ENCODE data around the gene ZNF512B.
A peak's percentile ranks its signal among the peaks of the same experiment; 100 is the strongest.

The ZNF512B gene

DNA sequence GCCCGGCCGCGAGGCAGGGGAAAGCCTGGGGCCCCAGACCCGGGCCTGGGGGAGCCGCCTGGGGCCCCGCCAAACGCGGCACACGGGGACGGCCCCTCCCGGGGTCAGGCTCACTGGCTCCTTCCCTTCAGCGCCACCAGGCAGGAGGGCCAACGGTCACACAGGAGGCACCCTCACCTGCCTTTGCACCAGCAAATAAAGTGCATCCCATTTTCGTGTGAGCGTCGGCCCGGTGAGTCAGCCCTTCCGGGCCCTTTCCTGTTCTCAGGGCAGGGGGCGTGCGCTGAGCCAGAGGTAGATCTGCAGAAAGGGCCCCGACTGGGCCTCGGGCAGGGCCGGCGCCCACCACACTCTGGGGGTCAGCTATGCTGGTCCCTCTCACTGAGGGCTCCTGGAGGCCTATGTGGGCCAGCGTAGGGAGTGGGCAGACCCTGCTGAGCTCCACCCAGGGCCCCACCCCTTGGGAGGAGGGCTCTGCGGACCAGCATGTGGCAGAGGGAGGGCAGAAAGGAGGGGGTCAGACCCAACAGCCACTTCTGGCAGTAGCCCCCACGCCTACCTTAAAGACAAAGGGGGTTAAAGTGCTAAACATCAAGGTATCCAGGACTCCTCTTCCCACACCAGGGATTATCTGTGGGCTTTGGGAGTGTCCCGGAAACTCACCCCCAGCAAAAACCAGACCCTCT is 12.6 kb downstream of the ZNF512B start:
- peaks cover 30% of the 10 kb centered on the region for H4K20me1 ChIP-seq (ENCODE audit: insufficient read depth, low read length, poor library complexity, severe bottlenecking)
- H3K9me2 ChIP-seq (replicated peaks; ENCODE audit: low read depth, low read length): no peaks in the 10 kb centered on the region
- H3K4me1 ChIP-seq (ENCODE audit: insufficient read depth, low read length, poor library complexity, severe bottlenecking): peaks cover 32% of the 10 kb centered on the region
- H3K9me3 ChIP-seq (ENCODE audit: insufficient read depth, low read depth, low read length): no peaks in the 10 kb centered on the region
- peak overlapping the region; percentile 6 for H2AFZ ChIP-seq (ENCODE audit: low read length)
- H3K27me3 ChIP-seq (ENCODE audit: insufficient read depth, low read length, poor library complexity, severe bottlenecking): no peaks in the 10 kb centered on the region
- H3K36me3 ChIP-seq (ENCODE audit: insufficient read depth, low read length): no peaks in the 10 kb centered on the region
- H3K4me2 ChIP-seq (ENCODE audit: low read depth, low read length, poor library complexity, severe bottlenecking): peak overlapping the region; percentile 82
- peak overlapping the region; percentile 75 for H3K4me3 ChIP-seq (ENCODE audit: low read length, poor library complexity, severe bottlenecking)
- H3K9ac ChIP-seq (ENCODE audit: low read depth, low read length, poor library complexity, severe bottlenecking): peak overlapping the region; percentile 70
- TF ChIP-seq, protein P1, sequence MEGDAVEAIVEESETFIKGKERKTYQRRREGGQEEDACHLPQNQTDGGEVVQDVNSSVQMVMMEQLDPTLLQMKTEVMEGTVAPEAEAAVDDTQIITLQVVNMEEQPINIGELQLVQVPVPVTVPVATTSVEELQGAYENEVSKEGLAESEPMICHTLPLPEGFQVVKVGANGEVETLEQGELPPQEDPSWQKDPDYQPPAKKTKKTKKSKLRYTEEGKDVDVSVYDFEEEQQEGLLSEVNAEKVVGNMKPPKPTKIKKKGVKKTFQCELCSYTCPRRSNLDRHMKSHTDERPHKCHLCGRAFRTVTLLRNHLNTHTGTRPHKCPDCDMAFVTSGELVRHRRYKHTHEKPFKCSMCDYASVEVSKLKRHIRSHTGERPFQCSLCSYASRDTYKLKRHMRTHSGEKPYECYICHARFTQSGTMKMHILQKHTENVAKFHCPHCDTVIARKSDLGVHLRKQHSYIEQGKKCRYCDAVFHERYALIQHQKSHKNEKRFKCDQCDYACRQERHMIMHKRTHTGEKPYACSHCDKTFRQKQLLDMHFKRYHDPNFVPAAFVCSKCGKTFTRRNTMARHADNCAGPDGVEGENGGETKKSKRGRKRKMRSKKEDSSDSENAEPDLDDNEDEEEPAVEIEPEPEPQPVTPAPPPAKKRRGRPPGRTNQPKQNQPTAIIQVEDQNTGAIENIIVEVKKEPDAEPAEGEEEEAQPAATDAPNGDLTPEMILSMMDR (conservative IDR thresholded peaks at IDR 0.05; ENCODE audit: low read length): peak; percentile 18; the same call in 1 of the 2 replicates
- TF ChIP-seq EZH2phosphoT487 (IDR thresholded peaks at IDR 0.05; ENCODE audit: borderline replicate concordance): no peak
- H3F3A ChIP-seq (ENCODE audit: low read depth): no peaks in the 10 kb centered on the region
- H3K79me2 ChIP-seq (ENCODE audit: insufficient read depth, low read length): peaks cover 40% of the 10 kb centered on the region

DNA sequence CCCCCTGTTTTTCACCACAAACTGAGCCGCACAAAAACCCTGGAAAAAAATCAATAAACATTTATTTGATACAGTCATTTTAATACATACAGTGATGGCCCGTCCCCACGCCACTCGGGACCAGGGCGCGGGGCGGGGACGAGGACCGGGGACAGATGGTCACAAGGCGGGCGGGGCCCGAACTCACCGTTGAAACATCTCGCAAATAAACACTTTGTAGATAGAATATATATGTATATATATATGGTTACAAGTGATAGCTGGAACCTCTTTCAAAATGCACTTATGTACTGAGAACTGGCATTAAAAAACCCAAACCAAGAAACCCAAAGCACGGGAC is 13.1 kb downstream of the ZNF512B start:
- Histone ChIP-seq H3K27me3 (ENCODE audit: insufficient read depth, low read length, poor library complexity, severe bottlenecking) (no peaks in the 10 kb centered on the region), H4K20me1 (ENCODE audit: insufficient read depth, low read length, poor library complexity, severe bottlenecking) (peaks cover 35% of the 10 kb centered on the region), H2AFZ (ENCODE audit: low read length) (peak overlapping the region; percentile 6; the same call in 1 of the 2 replicates), H3K36me3 (ENCODE audit: insufficient read depth, low read length) (no peaks in the 10 kb centered on the region), H3K4me3 (ENCODE audit: low read length, poor library complexity, severe bottlenecking) (peak overlapping the region; percentile 75), H3K4me2 (ENCODE audit: low read depth, low read length, poor library complexity, severe bottlenecking) (peak overlapping the region; percentile 82), H3K79me2 (ENCODE audit: insufficient read depth, low read length) (peaks cover 45% of the 10 kb centered on the region), H3K9ac (ENCODE audit: low read depth, low read length, poor library complexity, severe bottlenecking) (peak overlapping the region; percentile 70), H3K4me1 (ENCODE audit: insufficient read depth, low read length, poor library complexity, severe bottlenecking) (peaks cover 38% of the 10 kb centered on the region), H3F3A (ENCODE audit: low read depth) (no peaks in the 10 kb centered on the region), H3K9me3 (ENCODE audit: insufficient read depth, low read depth, low read length) (no peaks in the 10 kb centered on the region), H3K9me2 (replicated peaks; ENCODE audit: low read depth, low read length) (no peaks in the 10 kb centered on the region)
- TF ChIP-seq EZH2phosphoT487 (IDR thresholded peaks at IDR 0.05; ENCODE audit: borderline replicate concordance): no peak
- TF ChIP-seq, protein P1 (conservative IDR thresholded peaks at IDR 0.05; ENCODE audit: low read length): no peak

DNA sequence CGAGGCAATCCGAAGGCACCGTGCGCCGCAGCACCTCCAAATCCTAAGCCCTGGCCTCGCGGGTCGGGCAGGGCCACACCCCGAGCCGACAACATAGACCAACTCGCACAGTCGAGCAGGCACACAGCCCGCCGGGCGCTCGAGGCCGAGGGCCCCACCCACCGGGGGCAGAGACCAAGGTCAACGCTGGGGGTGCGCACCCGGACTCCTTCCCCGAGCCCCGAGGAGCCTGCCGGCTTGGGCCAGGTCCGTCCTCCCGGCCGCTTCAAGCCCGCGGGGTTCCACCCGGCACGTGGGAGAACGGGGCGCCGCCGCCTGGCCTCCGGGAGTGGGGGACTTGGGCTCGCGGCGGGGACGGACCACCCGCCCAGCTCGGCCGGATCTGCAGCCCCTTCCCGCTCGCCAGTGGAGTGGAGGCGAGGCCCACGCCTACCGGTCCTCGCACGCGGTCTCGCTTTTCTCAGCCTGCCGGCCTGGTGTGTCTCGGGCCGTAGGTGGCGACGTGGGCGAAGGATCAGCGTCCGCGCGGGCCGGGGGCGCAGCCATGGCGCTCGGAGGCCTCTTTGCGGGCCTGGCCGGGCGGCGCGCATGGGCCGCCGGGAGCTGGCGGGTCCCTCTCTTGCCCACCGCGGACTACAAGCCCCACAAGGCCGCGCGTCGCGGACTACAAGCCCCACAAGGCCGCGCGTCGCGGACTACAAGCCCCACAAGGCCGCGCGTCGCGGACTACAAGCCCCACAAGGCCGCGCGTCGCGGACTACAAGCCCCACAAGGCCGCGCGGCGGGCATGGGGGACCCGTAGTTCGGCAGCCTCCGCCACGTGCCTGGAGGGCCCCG is 13.7 kb downstream of the ZNF512B start, which contains the start of gene UCKL1:
Gene UCKL1, minus strand, starts transcription at position 590 of the 837 bp plus-strand sequence. Its CDS starts 44 bp downstream, at position 546.
- Histone ChIP-seq H3K4me3 (ENCODE audit: low read length, poor library complexity, severe bottlenecking) (peak within 1 kb of the TSS; percentile 100), H3K9me3 (ENCODE audit: insufficient read depth, low read depth, low read length) (no peaks in the 10 kb centered on the region), H3K27me3 (ENCODE audit: insufficient read depth, low read length, poor library complexity, severe bottlenecking) (no peaks in the 10 kb centered on the region), H3K4me1 (ENCODE audit: insufficient read depth, low read length, poor library complexity, severe bottlenecking) (peaks cover 43% of the 10 kb centered on the region), H3K36me3 (ENCODE audit: insufficient read depth, low read length) (no peaks in the 10 kb centered on the region), H3K9me2 (replicated peaks; ENCODE audit: low read depth, low read length) (no peaks in the 10 kb centered on the region), H4K20me1 (ENCODE audit: insufficient read depth, low read length, poor library complexity, severe bottlenecking) (peaks cover 39% of the 10 kb centered on the region), H3K4me2 (ENCODE audit: low read depth, low read length, poor library complexity, severe bottlenecking) (peak within 1 kb of the TSS; percentile 90), H3K79me2 (ENCODE audit: insufficient read depth, low read length) (peaks cover 51% of the 10 kb centered on the region), H2AFZ (ENCODE audit: low read length) (peak within 1 kb of the TSS; percentile 99), H3F3A (ENCODE audit: low read depth) (no peaks in the 10 kb centered on the region), H3K9ac (ENCODE audit: low read depth, low read length, poor library complexity, severe bottlenecking) (peak within 1 kb of the TSS; percentile 98)
- TF ChIP-seq, protein P1 (conservative IDR thresholded peaks at IDR 0.05; ENCODE audit: low read length): peak; percentile 9; the same call in 1 of the 2 replicates
- TF ChIP-seq EZH2phosphoT487 (IDR thresholded peaks at IDR 0.05; ENCODE audit: borderline replicate concordance): no peak

All from Loucy (cell line).